ENCODE data around the gene HMGN5.

HMGN5 gene

DNA sequence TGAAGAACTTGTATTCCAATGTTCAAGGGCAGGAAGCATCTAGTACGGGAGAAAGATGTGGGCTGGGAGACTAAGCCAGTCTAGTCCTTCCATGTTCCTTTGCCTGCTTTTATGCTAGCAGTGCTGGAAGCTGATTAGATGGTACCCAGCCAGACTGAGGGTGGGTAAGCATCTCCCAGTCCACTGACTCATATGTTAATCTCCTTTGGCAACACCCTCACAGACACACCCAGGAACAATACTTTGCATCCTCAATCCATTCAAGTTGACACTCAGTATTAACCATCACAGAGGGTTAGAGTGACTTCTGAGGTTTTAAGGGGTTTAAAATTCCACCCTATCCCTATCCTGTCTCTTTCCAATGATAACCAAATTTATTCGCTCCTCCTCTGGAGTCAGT, 6.5 kb downstream of the HMGN5 start:
- TF ChIP-seq CTCF (IDR thresholded peaks at IDR 0.05; ENCODE audit: borderline replicate concordance, extremely low read depth, low read length, poor library complexity, severe bottlenecking) (no peak), EZH2 (IDR thresholded peaks at IDR 0.05; ENCODE audit: borderline replicate concordance, low read depth, low read length, severe bottlenecking) (no peak)
- H2AFZ ChIP-seq (ENCODE audit: low read depth, low read length) = no peak overlapping the region
- no peaks in the 10 kb centered on the region for H3K27me3 ChIP-seq (ENCODE audit: insufficient read depth, low read length, poor library complexity)
- DNase-seq (no peak), ATAC-seq (ENCODE audit: insufficient read depth, low read depth) (no peak)
- no peaks in the 10 kb centered on the region for H3K4me1 ChIP-seq (ENCODE audit: insufficient read depth, low read length)
- H3K79me2 ChIP-seq (ENCODE audit: insufficient read depth, low read length) = no peaks in the 10 kb centered on the region
- H3K4me2 ChIP-seq (ENCODE audit: insufficient read depth, low read length) = no peak overlapping the region
- no peak overlapping the region for H3K9ac ChIP-seq (ENCODE audit: low read depth, low read length)
- H3K9me3 ChIP-seq (ENCODE audit: insufficient read depth, low read length, severe bottlenecking) = no peaks in the 10 kb centered on the region
- H3K27ac ChIP-seq (ENCODE audit: low read length) = no peak overlapping the region
- H3K4me3 ChIP-seq (ENCODE audit: low read depth in 1 of 2, low read length in 2 of 2) = no peak overlapping the region
- no peaks in the 10 kb centered on the region for H3K36me3 ChIP-seq (ENCODE audit: insufficient read depth, low read length)
- no peaks in the 10 kb centered on the region for H4K20me1 ChIP-seq (ENCODE audit: insufficient read depth, low read length)

DNA sequence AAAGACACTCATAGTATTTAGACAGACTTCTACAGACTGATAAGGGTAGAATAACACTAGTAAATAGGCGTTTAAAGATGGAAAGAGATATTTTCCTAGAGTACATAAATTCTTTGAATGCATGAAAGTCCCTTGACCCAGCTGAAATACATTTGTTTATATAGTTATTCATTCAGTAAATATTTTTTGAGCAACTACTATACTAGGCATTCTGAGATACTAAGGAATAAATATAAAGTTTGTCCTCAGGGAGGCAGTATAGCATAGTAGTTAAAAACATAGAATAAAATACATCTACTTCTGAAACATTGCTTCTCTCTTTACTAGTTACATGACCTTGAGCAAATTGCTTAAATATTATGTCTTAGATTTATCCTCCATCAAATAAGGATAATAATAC, 27.4 kb downstream of the HMGN5 start:
- Histone ChIP-seq H2AFZ (ENCODE audit: low read depth, low read length) (no peak overlapping the region), H3K4me3 (ENCODE audit: low read depth in 1 of 2, low read length in 2 of 2) (no peak overlapping the region), H3K79me2 (ENCODE audit: insufficient read depth, low read length) (no peaks in the 10 kb centered on the region), H3K27ac (ENCODE audit: low read length) (no peak overlapping the region), H3K4me2 (ENCODE audit: insufficient read depth, low read length) (no peak overlapping the region), H3K4me1 (ENCODE audit: insufficient read depth, low read length) (no peaks in the 10 kb centered on the region), H4K20me1 (ENCODE audit: insufficient read depth, low read length) (no peaks in the 10 kb centered on the region), H3K9me3 (ENCODE audit: insufficient read depth, low read length, severe bottlenecking) (no peaks in the 10 kb centered on the region), H3K36me3 (ENCODE audit: insufficient read depth, low read length) (no peaks in the 10 kb centered on the region), H3K9ac (ENCODE audit: low read depth, low read length) (no peak overlapping the region), H3K27me3 (ENCODE audit: insufficient read depth, low read length, poor library complexity) (no peaks in the 10 kb centered on the region)
- no peak for TF ChIP-seq EZH2 (IDR thresholded peaks at IDR 0.05; ENCODE audit: borderline replicate concordance, low read depth, low read length, severe bottlenecking)
- peak; percentile 35 for TF ChIP-seq CTCF (IDR thresholded peaks at IDR 0.05; ENCODE audit: borderline replicate concordance, extremely low read depth, low read length, poor library complexity, severe bottlenecking)
- ATAC-seq (ENCODE audit: insufficient read depth, low read depth) = peak; percentile 48; the same call in 1 of the 3 replicates
- DNase-seq = no peak

GRCh38 chrX:81168391-81168790, 33.3 kb downstream of the HMGN5 start:
- Histone ChIP-seq H3K9ac (ENCODE audit: low read depth, low read length) (no peak overlapping the region), H3K27me3 (ENCODE audit: insufficient read depth, low read length, poor library complexity) (no peaks in the 10 kb centered on the region), H3K79me2 (ENCODE audit: insufficient read depth, low read length) (no peaks in the 10 kb centered on the region), H3K4me3 (ENCODE audit: low read depth in 1 of 2, low read length in 2 of 2) (no peak overlapping the region), H4K20me1 (ENCODE audit: insufficient read depth, low read length) (no peaks in the 10 kb centered on the region), H3K9me3 (ENCODE audit: insufficient read depth, low read length, severe bottlenecking) (no peaks in the 10 kb centered on the region), H2AFZ (ENCODE audit: low read depth, low read length) (no peak overlapping the region), H3K4me1 (ENCODE audit: insufficient read depth, low read length) (no peaks in the 10 kb centered on the region), H3K4me2 (ENCODE audit: insufficient read depth, low read length) (no peak overlapping the region), H3K27ac (ENCODE audit: low read length) (no peak overlapping the region), H3K36me3 (ENCODE audit: insufficient read depth, low read length) (no peaks in the 10 kb centered on the region)
- DNase-seq (no peak), ATAC-seq (ENCODE audit: insufficient read depth, low read depth) (no peak)
- TF ChIP-seq CTCF (IDR thresholded peaks at IDR 0.05; ENCODE audit: borderline replicate concordance, extremely low read depth, low read length, poor library complexity, severe bottlenecking) (no peak), EZH2 (IDR thresholded peaks at IDR 0.05; ENCODE audit: borderline replicate concordance, low read depth, low read length, severe bottlenecking) (no peak)
